C1 segment of cervical spinal cord (tissue), 14 donors: ENCODE results near the gene SLC3A2.
"Not testable (repeated sequence)": the region's sequence is repeated elsewhere in the genome, so short reads cannot be mapped to it uniquely, and the experiment has no call there.

Experiments
- DNase-seq, 14 donors: peaks; one replicate each; lab custom pipeline; 2025; lab: John Stamatoyannopoulos, UW

Gene SLC3A2

GRCh38 chr11:62852523-62853188, 28.0 kb upstream of the SLC3A2 start:
- DNase-seq, result no peak

- DNase-seq, result no peak
These were observed 27.3 kb upstream of the SLC3A2 start for GRCh38 chr11:62853279-62853965.

- DNase-seq, result no peak
These were observed 26.5 kb upstream of the SLC3A2 start for GRCh38 chr11:62854013-62854824.

GRCh38 chr11:62854825-62855570, 25.7 kb upstream of the SLC3A2 start:
- no peak for DNase-seq

- peak; percentile 85 to 97 (median 94) for DNase-seq
These were observed 24.9 kb upstream of the SLC3A2 start for GRCh38 chr11:62855571-62856332.

- no peak for DNase-seq
These were observed 24.3 kb upstream of the SLC3A2 start for GRCh38 chr11:62856333-62856895.

GRCh38 chr11:62857541-62857982, 23.1 kb upstream of the SLC3A2 start:
- DNase-seq, result no peak

- DNase-seq, result no peak
These were observed 22.5 kb upstream of the SLC3A2 start for GRCh38 chr11:62858201-62858600.

GRCh38 chr11:62859281-62859703, 21.4 kb upstream of the SLC3A2 start:
- DNase-seq, result not testable (repeated sequence)

GRCh38 chr11:62860835-62861563, 19.7 kb upstream of the SLC3A2 start:
- DNase-seq, result no peak

GRCh38 chr11:62861564-62862192, 19.0 kb upstream of the SLC3A2 start:
- not testable (repeated sequence) for DNase-seq

GRCh38 chr11:62863687-62864335, 16.9 kb upstream of the SLC3A2 start:
- no peak for DNase-seq

GRCh38 chr11:62865635-62866034, 15.1 kb upstream of the SLC3A2 start:
- no peak for DNase-seq

- no peak for DNase-seq
These were observed 5.8 kb upstream of the SLC3A2 start for GRCh38 chr11:62874851-62875250.

GRCh38 chr11:62875698-62876478, 4.8 kb upstream of the SLC3A2 start:
- DNase-seq, result no peak

GRCh38 chr11:62876712-62877111, 4.0 kb upstream of the SLC3A2 start:
- no peak for DNase-seq

GRCh38 chr11:62879235-62879978, 1.3 kb upstream of the SLC3A2 start:
- peak in 10 of 14 donors; percentile 10 to 71 (median 30) for DNase-seq
